Activated CD4-positive, alpha-beta T cell treated with anti-CD3 and anti-CD28 coated beads, Interleukin-2, amount 50 U/mL, for 24 hours (primary cell): Measurements from ENCODE around the gene GIMAP8.

Experiments
- DNase-seq, 2 donors: peaks; one replicate each; pipeline ENCODE4 v3.0.0-alpha.2; 2020; ENCODE audit warnings: low read depth in 1 of 2, low spot score in 1 of 2

The GIMAP8 gene

GRCh38 chr7:150450491-150451001, at the start of gene GIMAP8:
GIMAP8 (plus strand) TSS chr7:150450630; CDS start chr7:150466699, 16,069 bp downstream.
- peak; percentile 41 to 46 for DNase-seq

- no peak for DNase-seq
Observed at GRCh38 chr7:150400788-150401423, 49.5 kb upstream of the GIMAP8 start.

- no peak for DNase-seq
Observed at GRCh38 chr7:150401424-150401790, 49.0 kb upstream of the GIMAP8 start.

- no peak for DNase-seq
Observed at GRCh38 chr7:150401861-150402631, 48.4 kb upstream of the GIMAP8 start.

GRCh38 chr7:150402671-150403321, 47.6 kb upstream of the GIMAP8 start:
- no peak for DNase-seq

- no peak for DNase-seq
Observed at GRCh38 chr7:150403376-150404171, 46.9 kb upstream of the GIMAP8 start.

GRCh38 chr7:150404172-150404804, 46.1 kb upstream of the GIMAP8 start:
- no peak for DNase-seq

GRCh38 chr7:150404805-150405583, 45.4 kb upstream of the GIMAP8 start:
- DNase-seq: peak; percentile 49 to 62

GRCh38 chr7:150405584-150406311, 44.7 kb upstream of the GIMAP8 start:
- DNase-seq: peak in 1 of 2 donors; percentile 25

GRCh38 chr7:150406312-150406566, 44.2 kb upstream of the GIMAP8 start:
- no peak for DNase-seq

- peak in 1 of 2 donors; percentile 11 for DNase-seq
Observed at GRCh38 chr7:150406567-150407421, 43.6 kb upstream of the GIMAP8 start.

- no peak for DNase-seq
Observed at GRCh38 chr7:150407588-150408392, 42.6 kb upstream of the GIMAP8 start.

GRCh38 chr7:150408393-150409299, 41.8 kb upstream of the GIMAP8 start:
- no peak for DNase-seq

- no peak for DNase-seq
Observed at GRCh38 chr7:150409300-150410030, 41.0 kb upstream of the GIMAP8 start.

GRCh38 chr7:150410131-150410530, 40.3 kb upstream of the GIMAP8 start:
- no peak for DNase-seq
